H1 (cell line): ENCODE results near the gene PLCL2.

Experiments used
- CEBPB ChIP-seq: IDR thresholded peaks from 2 replicates; pipeline ENCODE4 v1.6.1; 2012; ENCODE audit warnings: low read depth, low read length
- CTCF ChIP-seq, 3 experiments: IDR thresholded peaks; 1 replicate in 2 of 3; 2 replicates in 1 of 3; pipeline versions ENCODE4 v1.5.1 to v1.6.1; 2011; ENCODE audit warnings: low read length in 3 of 3, mild to moderate bottlenecking in 3 of 3, inconsistent platforms in 2 of 3, low read depth in 1 of 3, moderate library complexity in 1 of 3; ENCODE audit not compliant: insufficient read depth in 1 of 3; ENCODE audit errors: control extremely low read depth in 1 of 3
- EP300 ChIP-seq, 2 experiments: IDR thresholded peaks; 1 replicate in 1 of 2; 2 replicates in 1 of 2; pipeline ENCODE4 v1.6.1; 2011 to 2012; ENCODE audit warnings: low read depth in 2 of 2, low read length in 2 of 2, mild to moderate bottlenecking in 2 of 2, borderline replicate concordance in 1 of 2, inconsistent platforms in 1 of 2, moderate library complexity in 1 of 2
- EZH2 ChIP-seq: fragments of 200-600 bp; sonication (generic); IDR thresholded peaks from 2 replicates; pipeline ENCODE4 v1.7.1; 2012; ENCODE audit warnings: low read depth, mild to moderate bottlenecking, moderate library complexity, low read length, inconsistent platforms; ENCODE audit not compliant: severe bottlenecking
- POLR2A ChIP-seq, 2 experiments: IDR thresholded peaks; 1 replicate in 1 of 2; 2 replicates in 1 of 2; pipeline ENCODE4 v1.6.1; 2011; ENCODE audit warnings: low read depth in 2 of 2, low read length in 2 of 2, mild to moderate bottlenecking in 2 of 2; ENCODE audit errors: control extremely low read depth in 1 of 2
- POLR2AphosphoS5 ChIP-seq: IDR thresholded peaks from 2 replicates; pipeline ENCODE4 v1.6.1; 2011; ENCODE audit warnings: low read depth, low read length
- POU5F1 ChIP-seq: IDR thresholded peaks from 2 replicates; pipeline ENCODE4 v1.6.1; 2011; ENCODE audit warnings: low read depth, mild to moderate bottlenecking, low read length, moderate library complexity
- SAP30 ChIP-seq: fragments of 300-600 bp; sonication (generic); IDR thresholded peaks from 2 replicates; pipeline ENCODE4 v1.7.1; 2012; ENCODE audit warnings: low read length, moderate library complexity, mild to moderate bottlenecking, inconsistent platforms; ENCODE audit not compliant: insufficient read depth, insufficient replicate concordance
- SIN3A ChIP-seq, 2 experiments: IDR thresholded peaks in 1 of 2; conservative IDR thresholded peaks in 1 of 2; 2 replicates each; pipeline ENCODE4 v1.6.1; 2011 to 2012; ENCODE audit warnings: low read length in 2 of 2, improper control_type of control experiment in 1 of 2, low read depth in 1 of 2, mild to moderate bottlenecking in 1 of 2
- SRF ChIP-seq: IDR thresholded peaks from 2 replicates; pipeline ENCODE4 v1.6.1; 2011; ENCODE audit warnings: mild to moderate bottlenecking, low read depth, low read length, moderate library complexity
- TAF1 ChIP-seq: IDR thresholded peaks from 2 replicates; pipeline ENCODE4 v1.6.1; 2011; ENCODE audit warnings: mild to moderate bottlenecking, low read depth, low read length
- TCF12 ChIP-seq: IDR thresholded peaks from 2 replicates; pipeline ENCODE4 v1.6.1; 2011; ENCODE audit warnings: low read depth, mild to moderate bottlenecking, low read length
- ZNF274 ChIP-seq: IDR thresholded peaks from 2 replicates; pipeline ENCODE4 v1.7.0; 2012; ENCODE audit warnings: low read length, borderline replicate concordance; ENCODE audit errors: extremely low read depth

- no peak for TF ChIP-seq CTCF (IDR thresholded peaks at IDR 0.05; ENCODE audit: control extremely low read depth in 1 of 3, insufficient read depth in 1 of 3, low read depth in 1 of 3, low read length in 3 of 3)
- no peak for TF ChIP-seq POLR2A (IDR thresholded peaks at IDR 0.05; ENCODE audit: control extremely low read depth in 1 of 2, low read depth in 2 of 2, low read length in 2 of 2)
- no peak for TF ChIP-seq POU5F1
- no peak for TF ChIP-seq EZH2
- no peak for TF ChIP-seq TAF1
- TF ChIP-seq CEBPB, result no peak
- no peak for TF ChIP-seq SRF
- TF ChIP-seq SIN3A (conservative IDR thresholded peaks at IDR 0.05 in 1 of 2, IDR thresholded peaks at IDR 0.05 in 1 of 2; ENCODE audit: low read depth in 1 of 2, low read length in 2 of 2), result no peak
- no peak for TF ChIP-seq TCF12
- TF ChIP-seq POLR2AphosphoS5, result no peak
- no peak for TF ChIP-seq SAP30
- no peak for TF ChIP-seq ZNF274
- TF ChIP-seq EP300 (IDR thresholded peaks at IDR 0.05; ENCODE audit: borderline replicate concordance in 1 of 2, low read depth in 2 of 2, low read length in 2 of 2), result no peak
Measured at GRCh38 chr3:17055374-17056276, 170.9 kb downstream of the PLCL2 start.
